Measurements from ENCODE around the gene HERPUD1. TPM values are rescaled to one million over a fixed set of nuclear protein-coding genes. Genes with fewer than 3 reads are reported as not detected.
A peak's percentile ranks its signal among the peaks of the same experiment; 100 is the strongest.

Gene HERPUD1
- total and polyA plus RNA-seq, 2 of the 13 experiments (the other 11 are each of a cell fraction or from before 2014, with no cell fraction given) = 96.2 to 323 TPM

- TF ChIP-seq HBP1 (CRISPR knock-in tag; IDR thresholded peaks at IDR 0.05; ENCODE audit: low read depth) = no peak; the same call in 1 of the 2 replicates
- TF ChIP-seq NRL (CRISPR knock-in tag; IDR thresholded peaks at IDR 0.05; ENCODE audit: borderline replicate concordance) = peak; percentile 95
- TF ChIP-seq ZNF296 (CRISPR knock-in tag; conservative IDR thresholded peaks at IDR 0.05) = 0 out of 2 replicates have a peak, but pooled peaks have one; percentile 2
- no peak for TF ChIP-seq ARID3A (IDR thresholded peaks at IDR 0.05; ENCODE audit: low read depth, low read length)
- TF ChIP-seq ZSCAN29 (CRISPR knock-in tag; conservative IDR thresholded peaks at IDR 0.05) = peak; percentile 95
- TF ChIP-seq FOXO1 (CRISPR knock-in tag; IDR thresholded peaks at IDR 0.05) = peak; percentile 72
- peak; percentile 88 for TF ChIP-seq USF2 (IDR thresholded peaks at IDR 0.05; ENCODE audit: low read depth, low read length)
- peak; percentile 93 for TF ChIP-seq USF2 (CRISPR knock-in tag; IDR thresholded peaks at IDR 0.05; ENCODE audit: borderline replicate concordance)
- TF ChIP-seq CEBPG (CRISPR knock-in tag; IDR thresholded peaks at IDR 0.05) = peak; percentile 100
- TF ChIP-seq ZNF24 (IDR thresholded peaks at IDR 0.05) = no peak
- TF ChIP-seq ZNF329 (CRISPR knock-in tag; IDR thresholded peaks at IDR 0.05; ENCODE audit: low read depth) = 0 out of 2 replicates have a peak, but pooled peaks have one; percentile 57
- TF ChIP-seq ESRRA (CRISPR knock-in tag; IDR thresholded peaks at IDR 0.05; ENCODE audit: low read depth) = peak; percentile 88
- no peak; the same call in 1 of the 2 replicates for TF ChIP-seq TERF1 (CRISPR knock-in tag; IDR thresholded peaks at IDR 0.05)
- TF ChIP-seq ZUFSP (CRISPR knock-in tag; IDR thresholded peaks at IDR 0.05; ENCODE audit: borderline replicate concordance) = no peak
- peak; percentile 97 for TF ChIP-seq ZGPAT (CRISPR knock-in tag; IDR thresholded peaks at IDR 0.05)
- TF ChIP-seq FOSL2 (CRISPR knock-in tag; IDR thresholded peaks at IDR 0.05) = peak; percentile 85
- TF ChIP-seq SRSF4 (IDR thresholded peaks at IDR 0.05; ENCODE audit: low read depth, low read length, poor library complexity, severe bottlenecking) = peak; percentile 98
- no peak for TF ChIP-seq SP1 (IDR thresholded peaks at IDR 0.05)
- peak; percentile 85 for TF ChIP-seq SP1 (CRISPR knock-in tag; IDR thresholded peaks at IDR 0.05)
- TF ChIP-seq ZBTB7A (CRISPR knock-in tag; IDR thresholded peaks at IDR 0.05) = no peak; the same call in 1 of the 2 replicates
Observed at GRCh38 chr16:56931892-56932720, at the start of gene HERPUD1 (continued).
